HG03439 (cell line): ENCODE measurements around the gene UBXN1.

Experiments used
- ATAC-seq: cut with Tn5 transposase; IDR thresholded peaks from one replicate; pipeline ENCODE4 v1.9.1; 2021; ENCODE audit warnings: mild to moderate bottlenecking, moderate library complexity; ENCODE audit not compliant: unreplicated experiment

UBXN1 gene

GRCh38 chr11:62678770-62679696 is at the start of gene UBXN1:
Gene UBXN1 (minus strand): TSS chr11:62679073. CDS start chr11:62678923, 150 bp downstream.
- ATAC-seq, result peak; percentile 60

- peak; percentile 13 for ATAC-seq
These were observed 49.5 kb upstream of the UBXN1 start, which contains the start of gene TTC9C for GRCh38 chr11:62728171-62728988. Gene TTC9C (plus strand): TSS chr11:62728486. CDS start chr11:62728849, 363 bp downstream.

GRCh38 chr11:62727872-62728170 is 48.9 kb upstream of the UBXN1 start:
- ATAC-seq, result peak; percentile 63

- peak; percentile 72 for ATAC-seq
These were observed 48.4 kb upstream of the UBXN1 start, which contains the start of gene HNRNPUL2 for GRCh38 chr11:62727165-62727871. Gene HNRNPUL2 (minus strand): TSS chr11:62727457. CDS start chr11:62727156, 301 bp downstream.

- ATAC-seq, result no peak
These were observed 48.0 kb upstream of the UBXN1 start for GRCh38 chr11:62726915-62727164.

GRCh38 chr11:62726156-62726914 is 47.5 kb upstream of the UBXN1 start:
- no peak for ATAC-seq

- no peak for ATAC-seq
These were observed 46.8 kb upstream of the UBXN1 start for GRCh38 chr11:62725646-62726045.

GRCh38 chr11:62724171-62724570 is 45.3 kb upstream of the UBXN1 start:
- no peak for ATAC-seq

- ATAC-seq, result no peak
These were observed 43.1 kb upstream of the UBXN1 start for GRCh38 chr11:62721994-62722393.

GRCh38 chr11:62719302-62719978 is 40.6 kb upstream of the UBXN1 start:
- ATAC-seq, result no peak

- no peak for ATAC-seq
These were observed 37.9 kb upstream of the UBXN1 start for GRCh38 chr11:62716816-62717215.

GRCh38 chr11:62716206-62716605 is 37.3 kb upstream of the UBXN1 start:
- ATAC-seq, result no peak

GRCh38 chr11:62715150-62716130 is 36.6 kb upstream of the UBXN1 start:
- no peak for ATAC-seq

GRCh38 chr11:62713343-62713742 is 34.5 kb upstream of the UBXN1 start:
- ATAC-seq, result no peak

- no peak for ATAC-seq
These were observed 34.0 kb upstream of the UBXN1 start for GRCh38 chr11:62712861-62713260.

- ATAC-seq, result no peak
These were observed 33.5 kb upstream of the UBXN1 start for GRCh38 chr11:62712276-62712812.

GRCh38 chr11:62710001-62710345 is 31.1 kb upstream of the UBXN1 start:
- ATAC-seq, result peak; percentile 15

GRCh38 chr11:62709247-62710000 is 30.6 kb upstream of the UBXN1 start:
- peak; percentile 81 for ATAC-seq
